ENCODE data around the gene DZIP1. TPM values are rescaled to one million over a fixed set of nuclear protein-coding genes. Genes with fewer than 3 reads are reported as not detected.

DZIP1 gene
- total and polyA plus RNA-seq, 2 of the 13 experiments (the other 11 are each of a cell fraction or from before 2014, with no cell fraction given) = 11.0 to 36.7 TPM

- TF ChIP-seq ZNF597 (CRISPR knock-in tag; IDR thresholded peaks at IDR 0.05) (no peak), ZNF878 (CRISPR knock-in tag; IDR thresholded peaks at IDR 0.05) (0 out of 2 replicates have a peak, but pooled peaks have one; percentile 27), SOX5 (CRISPR knock-in tag; IDR thresholded peaks at IDR 0.05; ENCODE audit: borderline replicate concordance) (peak; percentile 29; the same call in 1 of the 2 replicates), ZNF510 (CRISPR knock-in tag; IDR thresholded peaks at IDR 0.05; ENCODE audit: low read depth) (no peak), BRD4 (CRISPR knock-in tag; IDR thresholded peaks at IDR 0.05) (no peak), NR2F6 (IDR thresholded peaks at IDR 0.05) (no peak), NR2F6 (CRISPR knock-in tag; IDR thresholded peaks at IDR 0.05) (no peak), GATAD2A (CRISPR knock-in tag; IDR thresholded peaks at IDR 0.05) (0 out of 2 replicates have a peak, but pooled peaks have one; percentile 38), ZNF644 (CRISPR knock-in tag; IDR thresholded peaks at IDR 0.05; ENCODE audit: low read depth) (peak; percentile 89), MTERF4 (CRISPR knock-in tag; IDR thresholded peaks at IDR 0.05) (no peak), HOXA5 (CRISPR knock-in tag; IDR thresholded peaks at IDR 0.05) (no peak), SOX13 (IDR thresholded peaks at IDR 0.05) (no peak), SOX13 (CRISPR knock-in tag; conservative IDR thresholded peaks at IDR 0.05 in 1 of 2, IDR thresholded peaks at IDR 0.05 in 1 of 2) (peak in 1 of 2 experiments; percentile 33; a peak in 1 of 4 replicates), MIER3 (CRISPR knock-in tag; IDR thresholded peaks at IDR 0.05; ENCODE audit: borderline replicate concordance) (0 out of 2 replicates have a peak, but pooled peaks have one; percentile 42), XRCC5 (optimal IDR thresholded peaks at IDR 0.05; ENCODE audit: low read length) (peak; percentile 48), NFE2L2 (IDR thresholded peaks at IDR 0.05; ENCODE audit: low read length) (peak; percentile 46; the same call in 1 of the 2 replicates), ATF3 (CRISPR knock-in tag; IDR thresholded peaks at IDR 0.05) (peak; percentile 80; the same call in 1 of the 2 replicates), CEBPZ (IDR thresholded peaks at IDR 0.05; ENCODE audit: low read length) (no peak), PAXIP1 (CRISPR knock-in tag; conservative IDR thresholded peaks at IDR 0.05) (peak; percentile 45; the same call in 1 of the 2 replicates), TBX3 (IDR thresholded peaks at IDR 0.05; ENCODE audit: borderline replicate concordance) (peak; percentile 93; the same call in 1 of the 2 replicates), RARA (CRISPR knock-in tag; IDR thresholded peaks at IDR 0.05) (peak; percentile 67)
These were observed 109.3 kb downstream of the DZIP1 start (continued) for GRCh38 chr13:95535243-95535642.

All from HepG2 (cell line).